GM19397 (cell line): ENCODE data around the gene SLC17A9.
"Not testable (repeated sequence)": the region's sequence is repeated elsewhere in the genome, so short reads cannot be mapped to it uniquely, and the experiment has no call there.

Source experiments
- ATAC-seq: cut with Tn5 transposase; IDR thresholded peaks from one replicate; pipeline ENCODE4 v1.9.1; 2021; ENCODE audit warnings: mild to moderate bottlenecking, moderate library complexity; ENCODE audit not compliant: unreplicated experiment

The SLC17A9 gene

DNA sequence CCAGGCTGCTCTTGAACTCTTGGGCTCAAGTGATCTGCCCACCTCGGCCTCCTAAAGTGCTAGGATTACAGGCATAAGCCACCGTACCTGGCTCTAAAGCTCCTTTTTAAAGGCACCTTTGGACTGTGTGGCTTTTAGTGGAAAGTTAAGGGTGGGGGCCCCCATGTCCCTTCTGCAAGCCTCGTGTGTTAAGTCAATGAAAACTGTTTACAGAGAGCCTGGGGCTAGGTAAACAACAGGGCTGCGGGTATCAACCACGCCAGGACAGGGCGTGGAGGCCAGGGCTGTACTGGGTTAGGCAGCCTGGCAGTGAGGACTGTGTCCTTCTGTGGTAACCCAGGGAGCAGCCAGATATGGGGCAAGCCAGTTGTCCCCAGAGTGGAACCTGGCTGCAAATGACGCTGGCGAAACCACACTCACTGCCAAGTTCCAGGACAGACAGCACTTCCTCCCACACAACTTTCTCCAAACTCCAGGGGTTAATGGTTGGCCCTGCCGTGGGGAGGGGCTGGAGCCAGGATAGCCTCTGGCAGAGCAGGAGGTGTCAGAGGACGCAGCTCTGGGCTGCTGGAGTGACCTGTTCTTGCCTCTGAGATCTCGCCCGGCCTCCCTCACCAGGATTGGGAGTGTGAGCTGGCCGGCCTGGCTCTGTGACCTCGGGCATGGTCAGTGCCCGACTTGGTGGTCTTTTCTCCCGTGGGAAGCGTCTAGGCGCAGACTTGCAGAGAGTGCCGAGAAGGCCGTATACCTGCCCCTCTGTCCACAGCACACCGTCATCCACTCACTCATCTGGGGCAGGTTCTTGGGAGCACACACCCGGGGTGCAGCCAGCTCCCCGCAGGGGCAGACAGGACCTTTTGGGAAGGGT, 3.2 kb downstream of the SLC17A9 start:
- no peak for ATAC-seq

DNA sequence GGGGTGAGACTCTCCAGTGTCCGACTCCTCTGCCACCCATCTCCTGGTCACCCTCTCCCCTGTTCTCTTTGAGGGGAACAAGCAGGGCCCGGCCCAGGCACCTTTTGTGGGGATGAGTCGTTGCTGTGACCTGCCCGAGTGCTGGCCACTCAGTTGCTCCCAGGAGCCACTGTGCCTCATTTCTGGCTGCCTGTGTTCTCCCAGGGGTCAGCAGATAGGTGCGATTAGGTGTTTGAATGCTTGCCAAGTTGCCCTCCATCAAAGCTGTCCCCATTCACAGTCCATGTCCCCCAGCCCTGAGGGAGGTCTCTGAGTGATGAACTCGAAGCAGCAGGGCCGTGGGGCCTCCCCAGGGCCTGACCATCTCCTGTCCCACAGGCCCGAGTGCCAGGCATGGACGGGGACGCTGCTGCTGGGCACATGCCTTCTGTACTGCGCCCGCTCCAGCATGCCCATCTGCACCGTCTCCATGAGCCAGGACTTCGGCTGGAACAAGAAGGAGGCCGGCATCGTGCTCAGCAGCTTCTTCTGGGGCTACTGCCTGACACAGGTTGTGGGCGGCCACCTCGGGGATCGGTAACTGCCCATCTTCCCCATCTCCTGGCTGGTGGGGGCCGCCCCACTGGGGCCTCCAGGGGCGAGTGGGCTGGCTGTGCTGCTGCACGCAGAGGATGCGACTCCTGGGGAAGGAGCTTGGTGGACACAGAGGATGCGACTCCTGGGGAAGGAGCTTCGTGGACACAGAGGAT, 4.1 kb downstream of the SLC17A9 start:
- ATAC-seq = no peak

DNA sequence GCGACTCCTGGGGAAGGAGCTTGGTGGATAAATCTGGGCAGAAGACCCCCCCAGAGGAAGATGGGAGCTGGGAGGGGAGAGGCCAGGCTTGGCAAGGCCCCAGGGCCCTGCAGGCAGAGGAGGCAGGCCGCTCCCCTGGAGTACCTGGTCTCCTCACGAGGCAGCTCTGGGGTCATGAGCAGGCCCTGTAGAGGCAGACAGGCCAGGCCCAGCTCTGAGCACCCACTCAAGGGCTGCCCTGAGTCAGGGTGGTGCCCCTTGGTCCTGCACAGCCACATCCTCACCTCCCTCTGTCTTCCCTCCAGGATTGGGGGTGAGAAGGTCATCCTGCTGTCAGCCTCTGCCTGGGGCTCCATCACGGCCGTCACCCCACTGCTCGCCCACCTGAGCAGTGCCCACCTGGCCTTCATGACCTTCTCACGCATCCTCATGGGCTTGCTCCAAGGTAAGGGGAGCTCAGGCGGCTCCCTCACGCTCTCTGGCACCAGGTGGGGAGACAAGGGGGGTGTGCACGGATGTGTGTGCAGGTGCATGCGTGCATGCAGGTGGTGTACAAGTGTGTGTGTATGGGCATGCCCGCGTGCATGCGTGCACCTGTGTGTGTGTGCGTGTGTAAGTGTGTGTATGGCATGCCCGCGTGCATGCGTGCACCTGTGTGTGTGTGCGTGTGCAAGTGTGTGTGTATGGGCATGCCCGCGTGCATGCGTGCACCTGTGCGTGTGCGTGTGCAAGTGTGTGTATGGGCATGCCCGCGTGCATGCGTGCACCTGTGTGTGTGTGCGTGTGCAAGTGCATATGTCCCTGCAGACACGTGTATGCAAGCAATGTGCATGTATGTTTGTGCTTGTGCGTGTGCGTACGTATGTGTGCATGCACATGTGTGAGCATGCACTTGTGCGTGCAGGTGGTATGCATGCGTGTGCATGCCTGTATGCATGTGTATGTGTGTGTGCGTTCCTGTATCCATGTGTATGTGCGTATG, 4.9 kb downstream of the SLC17A9 start:
- ATAC-seq = no peak

DNA sequence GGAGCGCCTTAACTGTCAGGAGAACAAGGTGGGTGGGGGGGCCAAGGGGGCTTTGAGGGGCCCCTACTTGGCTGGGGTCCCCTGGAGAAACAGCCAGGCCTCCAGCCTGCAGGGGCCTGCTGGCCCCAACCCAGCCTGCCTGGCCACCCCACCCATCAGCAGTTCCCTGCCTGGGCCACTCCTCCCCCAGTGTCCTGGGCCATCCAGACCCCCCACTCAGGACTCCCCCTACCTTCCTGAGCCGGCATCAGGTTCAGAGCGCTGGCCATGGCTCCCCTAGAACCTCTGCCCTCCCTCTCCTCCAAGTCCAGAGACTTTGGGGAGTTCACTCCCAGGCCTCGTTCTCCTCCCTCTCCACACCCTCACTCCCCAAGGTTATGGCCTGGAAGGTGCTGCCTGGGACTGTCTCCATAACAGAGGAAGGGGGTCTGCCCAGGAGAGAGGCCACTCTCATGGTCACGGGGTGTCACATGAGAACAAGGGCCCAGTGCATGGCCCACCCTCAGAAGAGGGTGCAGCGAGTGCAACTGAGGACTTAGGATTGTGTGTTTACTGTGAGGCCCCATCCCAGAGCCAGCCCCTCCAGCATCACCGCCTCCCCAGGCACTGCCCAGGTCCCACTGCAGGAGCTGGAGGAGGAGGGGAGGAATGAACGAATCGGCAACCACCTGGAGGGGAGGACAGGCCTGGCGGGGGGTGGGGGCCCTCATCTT, 6.0 kb downstream of the SLC17A9 start:
- no peak for ATAC-seq

DNA sequence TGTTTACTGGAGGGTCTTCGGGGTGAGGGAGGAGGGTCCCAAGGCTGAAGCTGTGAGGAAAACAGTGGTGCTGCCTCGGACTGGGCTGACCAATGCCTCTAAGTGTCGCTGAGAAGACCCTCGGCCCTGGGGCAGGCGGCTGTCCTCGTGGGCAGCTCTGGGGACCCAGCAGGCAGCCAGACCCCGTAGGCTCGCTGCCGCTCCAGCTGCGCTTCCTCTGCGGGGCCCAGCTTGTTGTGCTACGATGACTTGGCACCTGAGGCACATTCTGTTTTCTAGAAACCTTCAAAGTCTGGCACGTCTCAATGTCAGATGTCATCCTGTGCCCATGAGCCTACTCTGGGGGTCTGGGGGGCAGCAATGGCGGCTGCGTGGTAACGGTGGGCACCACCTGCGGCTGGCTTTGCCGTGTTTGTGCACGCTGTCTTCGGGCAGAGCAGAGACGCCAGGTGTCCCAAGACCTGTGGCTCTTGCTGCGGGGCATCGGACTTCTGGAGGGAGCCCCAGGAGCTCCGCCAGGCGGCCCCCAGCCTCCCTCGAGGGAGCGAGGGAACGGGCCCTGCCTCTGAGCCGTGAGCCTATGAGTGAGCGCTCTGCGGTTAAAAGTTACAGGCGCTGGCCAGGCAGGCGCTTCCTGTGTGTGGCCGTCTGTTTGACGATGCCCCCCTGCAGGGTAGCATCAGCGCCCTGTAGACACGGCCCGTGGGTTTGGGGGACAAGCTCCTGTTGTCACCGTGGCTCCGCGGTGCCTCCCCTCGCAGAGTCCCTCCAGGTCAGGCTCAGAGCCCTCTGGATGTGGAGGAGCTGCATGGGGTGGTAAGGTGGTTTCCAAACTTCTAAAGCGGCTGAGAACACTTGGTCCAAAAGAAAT, 6.8 kb downstream of the SLC17A9 start:
- no peak for ATAC-seq

DNA sequence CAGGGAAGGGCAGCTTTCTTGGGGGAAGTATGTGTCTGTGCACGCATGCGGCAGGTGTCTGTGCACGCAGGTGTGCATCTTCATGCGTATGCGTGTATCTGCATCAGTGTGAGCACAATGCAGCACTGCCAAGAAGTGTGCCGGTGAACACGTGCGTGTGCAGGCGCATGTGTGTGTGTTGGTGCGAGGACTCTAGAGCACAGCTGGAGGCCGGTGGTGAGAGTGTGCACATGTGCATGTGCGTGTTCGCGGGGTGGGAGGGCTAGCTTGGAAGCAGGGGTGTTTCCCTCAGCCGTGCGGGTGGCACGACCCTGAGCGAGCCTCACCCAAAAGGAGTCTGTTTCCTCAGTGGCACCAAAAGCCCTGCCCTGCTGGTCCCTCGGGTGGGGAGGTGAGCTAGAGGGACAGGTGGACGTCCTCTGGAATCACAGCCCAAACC, 7.5 kb downstream of the SLC17A9 start:
- no peak for ATAC-seq

DNA sequence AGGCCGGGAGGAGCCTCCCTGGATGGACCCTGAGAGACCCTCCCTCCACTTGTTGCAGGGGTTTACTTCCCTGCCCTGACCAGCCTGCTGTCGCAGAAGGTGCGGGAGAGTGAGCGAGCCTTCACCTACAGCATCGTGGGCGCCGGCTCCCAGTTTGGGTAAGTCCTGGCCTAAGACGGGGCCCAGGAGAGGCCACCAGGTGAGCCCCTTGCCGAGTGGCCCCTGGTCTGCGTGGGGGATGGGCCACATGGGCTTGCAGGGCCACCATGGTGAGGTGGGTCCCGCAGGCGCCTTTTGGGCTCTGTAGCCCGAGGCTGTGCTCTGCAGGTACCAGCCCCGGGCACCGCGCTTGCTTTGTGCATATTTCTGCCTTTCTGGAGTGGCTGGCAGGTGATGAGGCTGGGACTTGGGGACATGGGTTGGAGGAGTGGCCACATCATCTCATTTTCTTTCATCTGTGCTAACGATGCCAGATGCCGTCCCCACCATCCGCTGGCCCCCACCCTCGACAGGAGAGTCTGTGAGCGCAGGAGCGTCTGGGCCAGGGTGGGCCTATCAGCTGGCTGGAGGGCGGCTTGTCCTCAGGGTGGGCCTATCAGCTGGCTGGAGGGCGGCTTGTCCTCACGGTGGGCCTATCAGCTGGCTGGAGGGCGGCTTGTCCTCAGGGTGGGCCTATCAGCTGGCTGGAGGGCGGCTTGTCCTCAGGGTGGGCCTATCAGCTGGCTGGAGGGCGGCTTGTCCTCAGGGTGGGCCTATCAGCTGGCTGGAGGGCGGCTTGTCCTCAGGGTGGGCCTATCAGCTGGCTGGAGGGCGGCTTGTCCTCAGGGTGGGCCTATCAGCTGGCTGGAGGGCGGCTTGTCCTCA, 8.2 kb downstream of the SLC17A9 start:
- ATAC-seq = not testable (repeated sequence)

DNA sequence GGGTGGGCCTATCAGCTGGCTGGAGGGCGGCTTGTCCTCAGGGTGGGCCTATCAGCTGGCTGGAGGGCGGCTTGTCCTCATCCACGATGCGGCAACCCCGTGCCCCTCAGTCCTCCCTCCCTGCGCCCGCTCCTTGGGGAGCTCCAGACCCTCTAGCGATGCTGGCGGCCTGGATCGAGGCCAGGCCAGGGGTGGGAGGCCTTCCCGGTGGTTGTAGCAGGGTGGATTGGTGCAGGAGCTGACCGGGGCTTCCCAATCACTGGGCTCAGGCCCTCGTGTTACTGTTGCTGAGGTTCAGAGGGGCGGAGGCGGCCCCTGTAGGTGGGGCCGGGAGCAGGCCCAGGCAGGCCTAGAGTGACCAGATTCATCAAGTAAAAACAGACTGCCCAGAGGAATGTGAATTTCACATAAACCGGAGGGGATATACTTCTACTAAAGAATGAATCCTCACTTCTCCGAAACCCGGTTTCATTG, 8.8 kb downstream of the SLC17A9 start:
- no peak for ATAC-seq

DNA sequence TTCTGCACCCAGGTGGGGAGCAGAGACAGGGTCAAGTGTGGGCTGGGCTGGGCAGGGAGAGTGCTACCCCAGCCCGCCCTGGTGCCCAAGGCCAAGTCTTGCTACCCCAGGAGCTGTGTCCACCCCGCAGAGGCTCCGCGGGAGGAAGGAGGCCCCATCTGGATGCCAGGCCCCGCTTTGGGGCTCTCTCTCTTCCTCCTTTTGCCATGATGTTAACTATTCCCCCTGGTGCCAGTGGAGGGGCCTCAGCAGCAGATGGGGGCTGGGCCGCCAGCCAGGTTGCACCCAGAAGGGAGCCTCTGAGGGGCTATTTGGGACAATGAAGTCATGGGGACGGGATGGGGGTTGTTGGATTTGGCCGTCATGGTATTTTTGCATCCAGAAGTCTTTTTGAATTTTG, 9.3 kb downstream of the SLC17A9 start:
- no peak for ATAC-seq

DNA sequence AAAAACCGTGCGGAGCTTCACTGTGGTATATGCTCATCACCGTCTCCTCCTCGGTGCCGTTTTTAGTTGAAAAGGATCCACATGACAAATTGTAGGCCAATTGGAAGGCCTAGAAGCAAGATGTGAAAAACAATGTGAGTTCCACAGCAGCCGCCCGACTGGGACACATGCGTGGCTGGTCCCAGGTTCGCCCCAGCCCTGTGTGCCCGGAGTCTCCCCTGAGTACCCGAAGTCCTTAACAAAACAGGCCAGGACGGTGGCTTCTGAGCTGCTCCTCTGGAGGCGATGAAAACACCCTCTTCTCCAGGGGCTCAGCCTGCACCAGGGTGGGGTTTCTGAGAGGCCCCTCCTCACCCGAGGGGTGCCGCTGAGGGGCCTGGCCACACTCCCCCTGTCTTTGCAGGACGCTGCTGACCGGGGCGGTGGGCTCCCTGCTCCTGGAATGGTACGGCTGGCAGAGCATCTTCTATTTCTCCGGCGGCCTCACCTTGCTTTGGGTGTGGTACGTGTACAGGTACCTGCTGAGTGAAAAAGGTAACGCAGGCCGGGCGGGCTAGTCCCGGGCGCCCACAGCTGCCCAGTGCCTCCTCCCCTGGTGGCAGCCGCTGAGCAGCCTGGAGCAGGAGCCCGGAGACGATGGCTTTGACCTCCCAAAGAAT, 9.8 kb downstream of the SLC17A9 start:
- ATAC-seq = no peak

DNA sequence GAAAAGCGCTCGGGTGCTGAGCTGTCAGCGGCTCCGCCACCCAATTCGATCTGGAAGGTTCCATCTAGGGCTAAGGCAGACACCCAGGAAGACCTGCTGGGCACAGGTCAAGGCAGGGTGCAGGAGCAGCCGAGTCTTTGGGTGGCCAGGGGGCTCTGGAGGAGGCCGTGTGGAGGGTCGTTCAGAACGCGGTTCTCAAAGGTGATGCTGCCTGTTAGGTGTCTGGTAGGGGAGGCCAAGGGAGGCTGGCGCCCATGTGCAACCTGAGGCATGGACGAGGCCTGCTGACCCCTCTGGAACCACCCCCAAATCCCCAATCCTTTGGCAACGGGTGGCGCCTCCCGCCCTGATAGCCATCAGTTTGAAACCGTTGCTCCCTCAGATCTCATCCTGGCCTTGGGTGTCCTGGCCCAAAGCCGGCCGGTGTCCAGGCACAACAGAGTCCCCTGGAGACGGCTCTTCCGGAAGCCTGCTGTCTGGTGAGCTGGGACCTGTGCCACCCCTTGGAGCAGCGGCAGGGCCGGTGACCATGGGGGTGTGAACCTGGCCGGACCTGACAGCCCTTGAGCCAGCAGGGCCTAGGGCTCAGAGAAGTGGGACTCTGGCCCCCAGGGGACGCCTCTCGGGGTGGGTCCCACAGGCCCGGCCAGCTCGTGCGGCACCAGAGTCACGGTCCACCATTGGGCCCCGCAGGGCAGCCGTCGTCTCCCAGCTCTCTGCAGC, 10.5 kb downstream of the SLC17A9 start:
- ATAC-seq = no peak

DNA sequence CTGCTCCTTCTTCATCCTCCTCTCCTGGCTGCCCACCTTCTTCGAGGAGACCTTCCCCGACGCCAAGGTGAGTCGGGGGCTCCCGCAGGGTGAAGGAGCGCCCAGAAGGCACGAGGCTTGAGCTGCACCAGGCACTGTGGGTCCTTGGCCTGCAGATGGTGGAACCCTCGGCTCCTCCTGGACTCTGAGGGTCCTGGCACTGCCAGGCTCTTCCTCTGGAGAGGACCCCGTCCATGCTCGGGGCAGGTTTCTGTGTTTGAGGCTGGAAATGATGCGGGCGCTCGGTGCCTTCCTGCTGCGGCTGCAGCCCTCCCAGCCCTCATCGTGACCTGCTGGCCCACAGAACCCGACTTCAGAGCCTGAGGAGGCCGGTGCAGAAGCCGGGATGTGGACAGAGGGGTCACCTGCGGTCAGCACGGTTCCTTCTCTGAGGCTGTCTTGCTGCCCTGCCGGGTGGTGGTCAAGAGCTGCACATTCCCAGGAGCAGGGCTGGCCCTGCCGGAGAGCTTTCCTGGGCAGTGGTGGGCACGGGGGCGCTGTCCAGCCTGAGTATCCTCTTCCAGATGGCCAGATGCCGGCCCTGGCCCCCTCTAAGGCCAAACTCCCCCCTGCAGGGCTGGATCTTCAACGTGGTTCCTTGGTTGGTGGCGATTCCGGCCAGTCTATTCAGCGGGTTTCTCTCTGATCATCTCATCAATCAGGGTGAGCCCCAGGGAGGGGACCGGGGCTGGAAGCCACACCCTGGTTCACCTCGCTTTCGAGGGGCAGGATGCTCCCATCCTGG, 11.3 kb downstream of the SLC17A9 start:
- no peak for ATAC-seq

DNA sequence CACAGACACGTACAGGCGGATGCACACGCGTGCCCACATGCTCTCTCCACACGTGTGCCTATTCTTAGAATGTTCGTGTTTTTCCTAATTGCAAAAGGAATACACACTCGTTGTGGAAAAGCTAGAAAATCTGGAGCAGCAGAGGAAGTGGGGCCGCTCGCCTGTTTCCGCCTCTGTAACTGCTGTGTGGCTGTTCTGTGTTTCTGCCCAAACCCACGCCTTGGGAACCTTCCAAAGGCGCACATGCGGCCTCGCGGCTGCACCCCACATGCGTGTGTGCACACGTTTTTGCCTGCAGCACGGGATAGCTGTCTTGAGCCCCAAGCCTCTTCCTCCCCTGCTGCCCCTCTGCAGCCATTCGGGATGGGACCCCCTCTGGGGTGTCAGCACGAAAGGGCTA, 12.2 kb downstream of the SLC17A9 start:
- ATAC-seq = no peak

DNA sequence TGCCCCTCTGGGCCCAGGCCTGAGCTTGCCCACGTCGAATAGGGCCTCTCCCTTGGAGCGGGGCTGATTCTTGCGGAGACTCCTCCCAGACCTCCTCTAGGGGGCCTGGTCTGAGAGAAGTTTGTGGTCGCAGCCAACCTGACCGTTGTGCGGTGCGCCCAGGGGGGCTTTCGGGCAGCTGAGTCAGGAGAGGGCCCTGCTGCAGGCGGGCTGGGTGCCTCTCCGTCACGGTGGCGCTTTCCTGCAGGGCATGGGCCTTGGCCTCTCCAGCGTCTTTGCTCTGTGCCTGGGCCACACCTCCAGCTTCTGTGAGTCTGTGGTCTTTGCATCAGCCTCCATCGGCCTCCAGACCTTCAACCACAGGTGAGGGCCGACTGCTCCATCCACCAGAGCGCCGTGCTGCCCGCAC, 12.9 kb downstream of the SLC17A9 start:
- ATAC-seq = no peak

DNA sequence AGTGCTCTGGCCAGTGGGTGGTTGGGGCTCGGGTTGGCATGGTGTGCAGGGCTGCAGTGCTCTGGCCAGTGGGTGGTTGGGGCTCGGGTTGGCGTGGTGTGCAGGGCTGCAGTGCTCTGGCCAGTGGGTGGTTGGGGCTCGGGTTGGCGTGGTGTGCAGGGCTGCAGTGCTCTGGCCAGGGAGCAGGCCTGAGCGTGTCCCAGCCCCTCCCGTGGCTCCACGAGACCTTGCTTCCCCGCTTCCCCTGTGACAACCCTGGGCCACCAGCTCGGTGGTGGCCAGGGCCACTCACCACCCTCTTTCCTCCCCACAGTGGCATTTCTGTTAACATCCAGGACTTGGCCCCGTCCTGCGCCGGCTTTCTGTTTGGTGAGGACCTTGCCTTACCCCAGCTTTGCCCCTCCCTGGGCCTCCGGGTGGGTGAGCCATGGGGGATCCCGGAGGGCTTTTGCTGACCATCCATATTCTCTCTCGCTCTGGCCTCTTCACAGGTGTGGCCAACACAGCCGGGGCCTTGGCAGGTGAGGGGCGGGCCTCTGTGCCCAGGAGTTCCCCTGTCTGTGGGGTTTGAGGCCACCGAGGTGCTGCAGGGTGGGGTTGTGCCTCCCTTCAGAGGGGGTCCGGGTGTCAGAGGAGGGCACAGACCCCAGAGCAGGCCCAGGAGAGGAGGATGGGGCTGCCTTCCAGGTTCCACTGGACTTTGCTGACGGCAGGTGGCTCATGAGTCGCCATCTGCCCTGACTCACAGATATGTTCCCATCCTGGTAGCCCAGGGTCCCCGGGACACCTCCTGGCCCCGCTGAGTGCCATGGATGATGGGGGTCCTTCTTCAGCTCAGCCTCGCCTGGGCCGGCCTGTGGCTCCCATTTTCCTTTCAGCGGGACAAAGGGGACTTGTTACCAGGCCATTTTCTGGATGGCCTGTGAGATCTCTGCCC, 14.0 kb downstream of the SLC17A9 start:
- ATAC-seq = no peak
